ENCODE data around the gene TMEM132D. TPM values are rescaled to one million over a fixed set of nuclear protein-coding genes. Genes with fewer than 3 reads are reported as not detected.
"Not testable (repeated sequence)": the region's sequence is repeated elsewhere in the genome, so short reads cannot be mapped to it uniquely, and the experiment has no call there.

The TMEM132D gene
- total RNA-seq, 1 donor: not detected

DNA sequence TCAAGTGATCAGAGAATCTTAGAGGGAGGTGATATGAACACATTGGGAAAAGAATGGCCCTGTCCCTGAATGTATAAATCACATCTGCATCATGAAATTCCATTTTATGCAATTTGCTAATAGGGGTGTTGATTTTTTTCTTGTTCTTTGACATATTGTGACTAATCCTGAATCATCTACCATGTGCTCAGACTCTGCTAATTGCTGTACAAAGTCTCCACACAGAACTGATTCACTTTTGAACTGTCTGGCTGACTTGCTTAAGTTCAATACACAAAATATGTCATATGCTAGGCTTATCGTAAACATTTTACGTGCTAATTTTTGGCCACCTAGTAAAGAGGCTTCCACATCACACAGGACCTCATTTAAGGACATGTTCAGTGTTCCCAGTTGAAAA, 2.6 kb downstream of the TMEM132D start:
- Histone ChIP-seq H3K79me2 (ENCODE audit: insufficient read depth, low read length) (no peaks in the 10 kb centered on the region), H3K4me2 (ENCODE audit: insufficient read depth, low read length) (no peak overlapping the region), H3K36me3 (ENCODE audit: insufficient read depth, low read length) (no peaks in the 10 kb centered on the region), H2AFZ (ENCODE audit: low read length) (no peak overlapping the region), H3K4me3 (ENCODE audit: insufficient read depth, low read length) (no peak overlapping the region), H3K9me3 (ENCODE audit: low read depth, low read length) (no peaks in the 10 kb centered on the region), H4K20me1 (ENCODE audit: insufficient read depth, low read length) (no peaks in the 10 kb centered on the region), H3K27me3 (ENCODE audit: insufficient read depth, low read length) (no peaks in the 10 kb centered on the region), H3K27ac (ENCODE audit: low read depth, low read length) (no peak overlapping the region), H3K4me1 (ENCODE audit: insufficient read depth, low read length) (no peaks in the 10 kb centered on the region)
- DNase-seq (ENCODE audit: insufficient read length, low spot score, missing footprints): peak; percentile 54
- TF ChIP-seq, protein P1, sequence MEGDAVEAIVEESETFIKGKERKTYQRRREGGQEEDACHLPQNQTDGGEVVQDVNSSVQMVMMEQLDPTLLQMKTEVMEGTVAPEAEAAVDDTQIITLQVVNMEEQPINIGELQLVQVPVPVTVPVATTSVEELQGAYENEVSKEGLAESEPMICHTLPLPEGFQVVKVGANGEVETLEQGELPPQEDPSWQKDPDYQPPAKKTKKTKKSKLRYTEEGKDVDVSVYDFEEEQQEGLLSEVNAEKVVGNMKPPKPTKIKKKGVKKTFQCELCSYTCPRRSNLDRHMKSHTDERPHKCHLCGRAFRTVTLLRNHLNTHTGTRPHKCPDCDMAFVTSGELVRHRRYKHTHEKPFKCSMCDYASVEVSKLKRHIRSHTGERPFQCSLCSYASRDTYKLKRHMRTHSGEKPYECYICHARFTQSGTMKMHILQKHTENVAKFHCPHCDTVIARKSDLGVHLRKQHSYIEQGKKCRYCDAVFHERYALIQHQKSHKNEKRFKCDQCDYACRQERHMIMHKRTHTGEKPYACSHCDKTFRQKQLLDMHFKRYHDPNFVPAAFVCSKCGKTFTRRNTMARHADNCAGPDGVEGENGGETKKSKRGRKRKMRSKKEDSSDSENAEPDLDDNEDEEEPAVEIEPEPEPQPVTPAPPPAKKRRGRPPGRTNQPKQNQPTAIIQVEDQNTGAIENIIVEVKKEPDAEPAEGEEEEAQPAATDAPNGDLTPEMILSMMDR (IDR thresholded peaks at IDR 0.05; ENCODE audit: extremely low read depth, low read depth, low read length): no peak

DNA sequence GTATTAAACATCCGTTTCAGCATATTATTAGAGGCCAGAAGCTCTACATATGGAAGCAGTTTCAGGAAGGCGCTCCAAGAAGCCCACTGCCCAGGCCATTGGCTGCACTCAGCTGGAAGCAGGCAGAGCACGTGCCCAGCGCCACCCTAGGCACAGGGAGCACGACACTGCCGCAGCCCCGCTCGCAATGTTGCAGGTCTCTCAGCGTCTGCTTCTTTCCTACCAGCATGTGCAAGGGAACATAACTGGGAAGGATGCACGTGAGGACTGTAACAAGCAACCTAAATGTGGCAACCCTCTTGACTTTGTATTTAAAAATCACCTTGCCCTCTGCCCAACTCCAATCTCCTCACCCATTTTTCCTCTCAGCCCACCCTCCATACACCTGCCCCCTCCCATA, 3.5 kb downstream of the TMEM132D start:
- DNase-seq (ENCODE audit: insufficient read length, low spot score, missing footprints): peak; percentile 72
- Histone ChIP-seq H4K20me1 (ENCODE audit: insufficient read depth, low read length) (no peaks in the 10 kb centered on the region), H3K4me3 (ENCODE audit: insufficient read depth, low read length) (no peak overlapping the region), H3K4me2 (ENCODE audit: insufficient read depth, low read length) (no peak overlapping the region), H3K36me3 (ENCODE audit: insufficient read depth, low read length) (no peaks in the 10 kb centered on the region), H3K27ac (ENCODE audit: low read depth, low read length) (no peak overlapping the region), H3K4me1 (ENCODE audit: insufficient read depth, low read length) (no peaks in the 10 kb centered on the region), H3K27me3 (ENCODE audit: insufficient read depth, low read length) (no peaks in the 10 kb centered on the region), H3K79me2 (ENCODE audit: insufficient read depth, low read length) (no peaks in the 10 kb centered on the region), H2AFZ (ENCODE audit: low read length) (no peak overlapping the region), H3K9me3 (ENCODE audit: low read depth, low read length) (no peaks in the 10 kb centered on the region)
- TF ChIP-seq, protein P1 (IDR thresholded peaks at IDR 0.05; ENCODE audit: extremely low read depth, low read depth, low read length): no peak

DNA sequence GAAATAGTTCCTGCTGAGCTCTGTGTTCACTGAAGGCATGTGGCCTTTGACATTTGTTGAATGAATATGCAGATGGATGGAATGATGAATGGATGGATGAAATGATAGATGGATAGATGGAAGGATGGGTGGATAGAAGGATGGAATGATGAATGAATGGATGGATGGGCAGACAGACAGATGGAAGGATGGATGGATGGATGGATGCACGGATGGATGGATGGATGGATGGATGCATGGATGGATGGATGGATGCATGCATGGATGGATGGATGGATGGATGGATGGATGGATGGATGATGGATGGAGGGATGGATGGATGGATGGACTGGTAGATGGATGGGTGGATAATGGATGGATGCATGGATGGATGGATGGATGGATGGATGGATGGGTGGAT, 4.8 kb downstream of the TMEM132D start:
- H3K4me3 ChIP-seq (ENCODE audit: insufficient read depth, low read length); H3K4me2 ChIP-seq (ENCODE audit: insufficient read depth, low read length); H3K79me2 ChIP-seq (ENCODE audit: insufficient read depth, low read length); DNase-seq (ENCODE audit: insufficient read length, low spot score, missing footprints); H2AFZ ChIP-seq (ENCODE audit: low read length); H3K27me3 ChIP-seq (ENCODE audit: insufficient read depth, low read length); H3K9me3 ChIP-seq (ENCODE audit: low read depth, low read length); H3K4me1 ChIP-seq (ENCODE audit: insufficient read depth, low read length); H4K20me1 ChIP-seq (ENCODE audit: insufficient read depth, low read length); H3K27ac ChIP-seq (ENCODE audit: low read depth, low read length); H3K36me3 ChIP-seq (ENCODE audit: insufficient read depth, low read length): not testable (repeated sequence)

DNA sequence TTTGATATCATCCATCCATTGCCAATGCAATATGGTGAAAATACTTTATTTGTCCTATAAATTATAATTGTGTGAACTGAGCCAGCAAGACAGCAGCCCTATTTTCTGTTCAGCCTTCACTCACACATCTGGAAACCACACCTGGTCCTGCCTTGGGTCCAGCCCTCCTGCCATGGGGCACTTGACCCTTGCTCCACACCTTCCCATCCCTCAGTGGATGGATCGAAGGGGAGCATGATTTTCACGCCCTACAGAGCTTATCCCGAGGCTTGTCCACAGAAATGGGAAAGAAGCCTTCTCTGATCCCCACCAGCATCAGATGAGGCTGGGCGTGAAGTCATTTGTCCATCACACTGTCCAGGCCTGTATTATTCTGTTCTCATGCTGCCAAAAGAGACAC, 10.1 kb downstream of the TMEM132D start:
- no peak for DNase-seq (ENCODE audit: insufficient read length, low spot score, missing footprints)
- Histone ChIP-seq H2AFZ (ENCODE audit: low read length) (no peak overlapping the region), H3K9me3 (ENCODE audit: low read depth, low read length) (no peaks in the 10 kb centered on the region), H3K36me3 (ENCODE audit: insufficient read depth, low read length) (no peaks in the 10 kb centered on the region), H3K79me2 (ENCODE audit: insufficient read depth, low read length) (no peaks in the 10 kb centered on the region), H3K4me2 (ENCODE audit: insufficient read depth, low read length) (no peak overlapping the region), H4K20me1 (ENCODE audit: insufficient read depth, low read length) (no peaks in the 10 kb centered on the region), H3K27me3 (ENCODE audit: insufficient read depth, low read length) (no peaks in the 10 kb centered on the region), H3K27ac (ENCODE audit: low read depth, low read length) (no peak overlapping the region), H3K4me3 (ENCODE audit: insufficient read depth, low read length) (no peak overlapping the region), H3K4me1 (ENCODE audit: insufficient read depth, low read length) (no peaks in the 10 kb centered on the region)
- TF ChIP-seq, protein P1 (IDR thresholded peaks at IDR 0.05; ENCODE audit: extremely low read depth, low read depth, low read length): no peak

Measured in osteoblast (primary cell).